Measurements from ENCODE around the gene HCFC1. TPM values are rescaled to one million over a fixed set of nuclear protein-coding genes. Genes with fewer than 3 reads are reported as not detected.

The HCFC1 gene
- total RNA-seq, 1 experiment from 2014 or later = 77.7 TPM

- Mint-ChIP-seq H3K27me3 (ENCODE audit: unreplicated experiment) (peaks cover 33% of the 10 kb centered on the region), H3K4me1 (ENCODE audit: low read depth, unreplicated experiment) (peaks cover 8% of the 10 kb centered on the region), H3K27ac (ENCODE audit: unreplicated experiment) (no peak overlapping the region), H3K9me3 (ENCODE audit: low read depth, unreplicated experiment) (no peaks in the 10 kb centered on the region), H3K36me3 (ENCODE audit: insufficient read depth, unreplicated experiment) (peaks cover 24% of the 10 kb centered on the region), H3K4me3 (ENCODE audit: low read depth, unreplicated experiment) (no peak overlapping the region)
- BruUV-seq (replicated peaks) = no TSS peak
- no peak for DNase-seq
- TF ChIP-seq CTCF (IDR thresholded peaks at IDR 0.05; ENCODE audit: unreplicated experiment) = no peak
- intact Hi-C loops (cut with micrococcal nuclease; ENCODE audit: unreplicated experiment) = no loop called here
- CTCF ChIA-PET = interaction anchor here (0.6 to 2.5 kb wide), 2 partner anchors 9 to 24 kb away, joined by 3 to 12 read pairs; no protein-coding TSS in a partner anchor
Observed at GRCh38 chrX:153924149-153924861, 47.3 kb downstream of the HCFC1 start.

GRCh38 chrX:153922932-153923857 is 48.4 kb downstream of the HCFC1 start:
- no TSS peak for BruUV-seq (replicated peaks)
- peak; percentile 74 for DNase-seq
- peaks cover 34% of the 10 kb centered on the region for H3K27me3 Mint-ChIP-seq (ENCODE audit: unreplicated experiment)
- CTCF ChIA-PET = interaction anchor here (0.7 to 2.5 kb wide), 7 partner anchors 11 to 699 kb away, joined by 3 to 12 read pairs (median 6); partner anchors contain the start of genes IDH3G and SSR4
- H3K9me3 Mint-ChIP-seq (ENCODE audit: low read depth, unreplicated experiment) = no peaks in the 10 kb centered on the region
- H3K4me3 Mint-ChIP-seq (ENCODE audit: low read depth, unreplicated experiment) = no peak overlapping the region
- peaks cover 19% of the 10 kb centered on the region for H3K36me3 Mint-ChIP-seq (ENCODE audit: insufficient read depth, unreplicated experiment)
- peak; percentile 59 for TF ChIP-seq CTCF (IDR thresholded peaks at IDR 0.05; ENCODE audit: unreplicated experiment)
- peaks cover 8% of the 10 kb centered on the region for H3K4me1 Mint-ChIP-seq (ENCODE audit: low read depth, unreplicated experiment)
- no peak overlapping the region for H3K27ac Mint-ChIP-seq (ENCODE audit: unreplicated experiment)
- intact Hi-C loops (cut with micrococcal nuclease; ENCODE audit: unreplicated experiment) = no loop called here

- intact Hi-C loops (cut with micrococcal nuclease; ENCODE audit: unreplicated experiment) = no loop called here
- peaks cover 4% of the 10 kb centered on the region for H3K36me3 Mint-ChIP-seq (ENCODE audit: insufficient read depth, unreplicated experiment)
Observed at GRCh38 chrX:153921511-153922446, 49.8 kb downstream of the HCFC1 start.

More at GRCh38 chrX:153921511-153922446, 49.8 kb downstream of the HCFC1 start:
- no peak for DNase-seq
- TF ChIP-seq CTCF (IDR thresholded peaks at IDR 0.05; ENCODE audit: unreplicated experiment) = no peak
- no TSS peak for BruUV-seq (replicated peaks)
- CTCF ChIA-PET = interaction anchor here (0.6 to 0.7 kb wide), 3 partner anchors 21 to 697 kb away, joined by 3 to 9 read pairs (median 4); no protein-coding TSS in a partner anchor
- Mint-ChIP-seq H3K27me3 (ENCODE audit: unreplicated experiment) (peaks cover 34% of the 10 kb centered on the region), H3K9me3 (ENCODE audit: low read depth, unreplicated experiment) (no peaks in the 10 kb centered on the region), H3K4me1 (ENCODE audit: low read depth, unreplicated experiment) (peaks cover under 1% of the 10 kb centered on the region), H3K4me3 (ENCODE audit: low read depth, unreplicated experiment) (no peak overlapping the region), H3K27ac (ENCODE audit: unreplicated experiment) (no peak overlapping the region)
